Activated T-helper 1 cell treated with anti-CD3 and anti-CD28 coated beads, Interleukin-12 subunit alpha, Interleukin-12 subunit beta, Interleukin-2, Interleukin-4 antibody, amounts not matched to agents 30 ng/mL and 10 ng/mL and 1 ng/mL, durations not matched to agents 14 hours and 24 hours and 36 hours (primary cell): Measurements from ENCODE around the gene PLBD2. TPM values are rescaled to one million over a fixed set of nuclear protein-coding genes. Genes with fewer than 3 reads are reported as not detected.

Experiments used
- DNase-seq: peaks from one replicate; pipeline ENCODE4 v3.0.0; 2021; ENCODE audit warnings: low spot score
- H3K27ac Mint-ChIP-seq: one replicate; pipeline ENCODE4 v1.8.0; 2021; ENCODE audit warnings: mild to moderate bottlenecking, mixed read lengths
- H3K27me3 Mint-ChIP-seq: one replicate; pipeline ENCODE4 v1.8.0; 2022; ENCODE audit warnings: mild to moderate bottlenecking, moderate library complexity, mixed read lengths; ENCODE audit not compliant: insufficient read depth
- H3K36me3 Mint-ChIP-seq: one replicate; pipeline ENCODE4 v1.8.0; 2021; ENCODE audit warnings: low read depth, mixed read lengths
- H3K4me1 Mint-ChIP-seq: one replicate; pipeline ENCODE4 v1.8.0; 2021; ENCODE audit warnings: low read depth, mixed read lengths
- H3K4me3 Mint-ChIP-seq: one replicate; pipeline ENCODE4 v1.8.0; 2021; ENCODE audit warnings: mild to moderate bottlenecking, moderate library complexity, mixed read lengths
- H3K9me3 Mint-ChIP-seq: one replicate; pipeline ENCODE4 v1.8.0; 2021; ENCODE audit warnings: mixed read lengths
- intact Hi-C: fragments of 100-400 bp; cut with micrococcal nuclease; formaldehyde crosslinking; loops from one replicate; pipeline ENCODE4 v1.15.1; 2024
- total RNA-seq: library from RNA; stranded (reverse); gene quantifications from 2 replicates; pipeline ENCODE4 v1.2.3, GENCODE V29; 2022

Gene PLBD2
- total RNA-seq, 1 donor from 2014 or later, result 16.3 TPM

DNA sequence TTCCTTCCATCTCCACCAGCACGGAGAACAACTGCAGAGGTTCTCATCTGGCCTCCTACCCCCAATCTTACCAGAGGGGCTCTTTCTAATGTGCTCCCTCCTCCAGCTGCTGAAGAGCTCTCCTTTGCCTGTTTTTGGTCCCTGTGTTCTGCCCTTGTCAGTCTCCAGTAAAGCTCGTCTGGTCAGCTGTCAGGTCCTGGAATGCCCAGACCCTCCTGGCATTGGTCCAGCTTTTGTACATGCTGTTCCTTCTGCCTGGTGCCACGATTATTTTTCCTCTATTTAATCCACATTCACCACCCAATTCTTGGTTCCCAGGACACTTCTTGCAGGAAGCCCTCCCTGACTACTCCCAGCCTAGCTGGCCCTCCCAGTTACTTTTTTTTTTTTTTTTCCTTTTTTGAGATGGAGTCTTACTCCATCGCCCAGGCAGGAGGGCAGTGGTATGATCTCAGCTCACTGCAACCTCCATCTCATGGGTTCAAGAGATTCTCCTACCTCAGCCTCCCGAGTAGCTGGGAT lies 30.0 kb upstream of the PLBD2 start:
- H3K27ac Mint-ChIP-seq, result no peak overlapping the region
- no peak for DNase-seq
- H3K27me3 Mint-ChIP-seq, result no peaks in the 10 kb centered on the region
- intact Hi-C loops, result no loop called here
- H3K4me3 Mint-ChIP-seq, result no peak overlapping the region
- H3K9me3 Mint-ChIP-seq, result no peaks in the 10 kb centered on the region
- H3K36me3 Mint-ChIP-seq, result peaks cover 32% of the 10 kb centered on the region
- peaks cover 9% of the 10 kb centered on the region for H3K4me1 Mint-ChIP-seq

GRCh38 chr12:113329022-113329790 lies 29.2 kb upstream of the PLBD2 start:
- no peak for DNase-seq
- H3K27ac Mint-ChIP-seq, result no peak overlapping the region
- intact Hi-C loops, result no loop called here
- no peaks in the 10 kb centered on the region for H3K9me3 Mint-ChIP-seq
- H3K36me3 Mint-ChIP-seq, result peaks cover 30% of the 10 kb centered on the region
- peaks cover 11% of the 10 kb centered on the region for H3K4me1 Mint-ChIP-seq
- H3K4me3 Mint-ChIP-seq, result no peak overlapping the region
- H3K27me3 Mint-ChIP-seq, result no peaks in the 10 kb centered on the region

DNA sequence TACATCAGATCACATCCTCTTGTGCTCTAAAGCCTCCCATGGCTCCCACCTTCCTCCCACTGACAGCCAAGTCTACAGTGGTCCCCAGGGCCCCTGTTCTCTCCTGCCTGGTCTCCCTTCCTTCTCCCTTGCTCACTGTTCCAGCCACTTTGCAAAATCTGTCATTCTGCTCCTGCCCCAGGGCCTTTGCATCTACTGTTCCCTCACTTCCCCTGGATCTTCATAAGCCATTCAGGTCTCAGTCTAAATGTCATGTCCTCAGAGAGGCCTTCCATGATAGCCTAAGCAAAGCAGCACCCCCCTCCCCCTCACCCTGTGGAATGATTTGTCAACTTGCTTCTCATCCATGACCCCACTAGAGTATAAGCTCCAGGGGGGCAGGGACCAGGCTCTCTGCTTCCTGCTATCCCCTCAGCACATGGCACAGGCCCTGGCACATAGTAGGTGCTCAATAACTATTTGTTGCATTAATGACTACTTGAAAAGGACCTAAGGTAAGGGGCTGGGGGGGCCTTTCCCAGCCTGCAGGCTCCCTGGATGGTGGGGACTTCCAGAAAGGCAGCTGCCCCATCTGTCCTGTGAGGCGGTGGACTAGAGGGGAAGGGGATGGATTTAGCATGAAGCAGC lies 28.5 kb upstream of the PLBD2 start:
- Mint-ChIP-seq H3K27me3 (no peaks in the 10 kb centered on the region), H3K4me3 (no peak overlapping the region), H3K4me1 (peaks cover 17% of the 10 kb centered on the region), H3K36me3 (peaks cover 29% of the 10 kb centered on the region), H3K27ac (no peak overlapping the region), H3K9me3 (no peaks in the 10 kb centered on the region)
- intact Hi-C loops, result loop anchor here (5.0 kb wide), 1 partner anchor 1488 kb away; the partner anchor contains the start of gene MAPKAPK5
- no peak for DNase-seq

- DNase-seq, result no peak
- intact Hi-C loops, result loop anchor here (5.0 kb wide), 1 partner anchor 1488 kb away; the partner anchor contains the start of gene MAPKAPK5
- H3K27me3 Mint-ChIP-seq, result no peaks in the 10 kb centered on the region
- H3K4me3 Mint-ChIP-seq, result no peak overlapping the region
- no peak overlapping the region for H3K27ac Mint-ChIP-seq
- peaks cover 27% of the 10 kb centered on the region for H3K36me3 Mint-ChIP-seq
- no peaks in the 10 kb centered on the region for H3K9me3 Mint-ChIP-seq
- peaks cover 17% of the 10 kb centered on the region for H3K4me1 Mint-ChIP-seq
Measured at GRCh38 chr12:113330505-113330904, 27.9 kb upstream of the PLBD2 start.

- peaks cover 2% of the 10 kb centered on the region for H3K27me3 Mint-ChIP-seq
- no peaks in the 10 kb centered on the region for H3K9me3 Mint-ChIP-seq
- peak overlapping the region; percentile 93 for H3K4me3 Mint-ChIP-seq
- H3K36me3 Mint-ChIP-seq, result peaks cover 24% of the 10 kb centered on the region
- intact Hi-C loops, result loop anchor here (5.0 kb wide), 1 partner anchor 1491 kb away; the partner anchor contains the start of gene MAPKAPK5
- no peak for DNase-seq
- no peak overlapping the region for H3K27ac Mint-ChIP-seq
- H3K4me1 Mint-ChIP-seq, result peaks cover 17% of the 10 kb centered on the region
Measured at GRCh38 chr12:113332688-113333417, 25.5 kb upstream of the PLBD2 start.

DNA sequence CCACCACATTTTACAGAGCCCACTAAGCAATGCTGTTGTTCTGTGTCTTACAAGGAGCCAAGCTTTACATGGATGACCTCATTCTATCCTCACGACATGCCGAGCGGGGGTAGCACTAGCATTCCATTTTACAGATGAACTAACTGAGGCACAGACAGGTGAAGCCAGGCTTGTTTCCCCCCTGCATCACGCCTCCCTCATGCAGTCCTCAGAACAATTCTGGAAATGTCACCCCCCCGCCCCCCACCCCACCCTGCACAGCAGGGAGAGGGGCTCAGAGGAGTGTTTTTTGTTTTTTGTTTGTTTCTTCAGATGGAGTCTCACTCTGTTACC lies 25.0 kb upstream of the PLBD2 start:
- intact Hi-C loops, result loop anchor here (5.0 kb wide), 1 partner anchor 1491 kb away; the partner anchor contains the start of gene MAPKAPK5
- H3K36me3 Mint-ChIP-seq, result peaks cover 24% of the 10 kb centered on the region
- H3K4me3 Mint-ChIP-seq, result peak overlapping the region; percentile 93
- DNase-seq, result no peak
- H3K4me1 Mint-ChIP-seq, result peaks cover 17% of the 10 kb centered on the region
- no peak overlapping the region for H3K27ac Mint-ChIP-seq
- peaks cover 5% of the 10 kb centered on the region for H3K27me3 Mint-ChIP-seq
- H3K9me3 Mint-ChIP-seq, result no peaks in the 10 kb centered on the region

DNA sequence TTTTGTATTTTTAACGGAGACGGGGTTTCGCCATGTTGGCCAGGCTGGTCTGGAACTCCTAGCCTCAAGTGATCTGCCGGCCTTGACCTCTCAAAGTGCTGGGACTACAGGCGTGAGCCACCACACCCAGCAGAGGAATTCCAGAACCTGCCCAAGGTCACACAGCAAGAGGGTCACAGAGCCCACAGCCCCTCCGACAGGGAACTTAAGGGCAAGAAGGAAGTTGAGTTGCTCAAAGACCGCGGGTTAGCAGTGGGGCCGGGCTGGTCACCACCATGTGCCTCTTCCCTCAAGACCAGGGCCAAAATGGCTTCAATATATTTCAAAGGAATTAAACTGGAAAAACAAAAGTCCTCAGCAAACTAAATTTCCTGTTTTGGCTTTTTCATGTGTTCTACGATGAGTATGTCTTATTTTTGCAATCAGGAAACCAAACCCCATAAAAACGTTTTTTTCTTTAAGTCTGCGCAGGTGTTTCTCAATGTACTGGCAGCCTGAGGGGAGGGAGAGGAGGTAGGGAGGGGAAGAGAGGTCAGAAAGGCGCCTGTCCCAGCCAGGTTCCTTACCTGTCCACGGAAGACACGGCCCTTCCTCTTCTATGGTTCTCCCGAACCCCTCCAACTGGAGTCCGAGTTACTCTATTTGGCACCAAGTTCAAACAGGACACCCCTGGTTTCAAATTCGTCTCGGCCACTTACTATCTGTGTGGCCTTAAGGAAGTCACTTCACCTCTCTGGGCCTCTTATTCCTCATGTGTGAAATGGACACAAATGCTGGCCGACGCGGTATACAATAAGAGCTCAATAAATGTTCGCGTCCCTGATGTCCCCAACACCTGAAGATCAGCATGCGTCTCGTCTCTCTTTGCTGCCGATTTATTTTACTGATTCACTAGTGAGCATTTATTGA lies 24.3 kb upstream of the PLBD2 start:
- no peak for DNase-seq
- H3K4me3 Mint-ChIP-seq, result peak overlapping the region; percentile 93

DNA sequence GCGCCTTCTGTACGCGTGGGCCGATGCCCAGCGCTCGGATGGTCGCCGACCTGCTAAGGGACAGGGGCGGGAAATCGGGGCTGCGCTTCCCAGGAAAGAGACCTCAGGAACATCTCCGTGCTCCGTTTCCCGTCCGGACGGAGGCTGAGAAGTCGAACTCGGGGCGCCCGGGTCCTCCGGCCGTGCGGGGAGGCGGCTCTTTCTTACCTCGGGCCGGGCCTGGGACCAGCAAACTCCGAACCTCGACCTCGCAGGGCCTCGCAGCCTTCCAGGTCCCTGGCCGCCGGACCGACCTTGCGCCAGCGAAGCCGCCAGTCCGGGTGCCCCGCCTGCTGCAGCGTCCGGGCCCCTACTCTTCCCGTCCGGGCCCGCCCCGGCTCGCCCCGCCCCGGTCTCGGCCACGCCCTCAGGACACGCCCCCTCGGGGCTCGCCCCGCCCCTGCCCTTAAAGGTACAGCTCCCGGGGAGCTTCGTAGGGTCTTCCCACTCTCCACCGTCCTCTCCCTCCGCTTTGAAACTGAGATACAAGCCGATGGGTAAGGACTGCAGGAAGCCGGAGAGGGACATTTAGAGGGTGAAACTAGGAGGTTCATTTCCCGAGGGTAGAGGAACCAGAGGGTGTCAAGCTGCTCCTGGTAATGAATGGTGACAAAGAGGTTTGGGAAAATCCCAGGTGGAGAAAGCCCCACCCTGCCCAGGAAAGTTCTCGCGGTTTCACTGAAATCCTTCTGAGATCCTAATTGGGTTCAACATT lies 23.4 kb upstream of the PLBD2 start, which contains the start of gene SLC8B1:
TSS of gene SLC8B1 (minus strand) at position 324 of the 754 bp plus-strand sequence. CDS start 2,231 bp downstream, outside the sequence.
- Mint-ChIP-seq H3K4me1 (peaks cover 12% of the 10 kb centered on the region), H3K27ac (peak within 1 kb of the TSS; percentile 68), H3K36me3 (peaks cover 17% of the 10 kb centered on the region), H3K27me3 (peaks cover 5% of the 10 kb centered on the region), H3K4me3 (peak within 1 kb of the TSS; percentile 93), H3K9me3 (no peaks in the 10 kb centered on the region)
- peak; percentile 79 for DNase-seq
- intact Hi-C loops, result loop anchor here (1.0 to 5.0 kb wide), 8 partner anchors 23 to 1493 kb away; partner anchors contain the start of genes DDX54, MAPKAPK5, PLBD2 and RBM19

More for the DNA sequence above, 24.3 kb upstream of the PLBD2 start:
- Mint-ChIP-seq H3K9me3 (no peaks in the 10 kb centered on the region), H3K27me3 (peaks cover 5% of the 10 kb centered on the region), H3K4me1 (peaks cover 15% of the 10 kb centered on the region), H3K36me3 (peaks cover 24% of the 10 kb centered on the region), H3K27ac (peak overlapping the region; percentile 68)
- intact Hi-C loops, result loop anchor here (1.0 to 5.0 kb wide), 2 partner anchors 137 to 1492 kb away; partner anchors contain the start of gene MAPKAPK5

- DNase-seq, result no peak
- Mint-ChIP-seq H3K4me1 (peaks cover 3% of the 10 kb centered on the region), H3K4me3 (no peak overlapping the region), H3K27me3 (peaks cover 8% of the 10 kb centered on the region), H3K27ac (no peak overlapping the region), H3K36me3 (no peaks in the 10 kb centered on the region), H3K9me3 (no peaks in the 10 kb centered on the region)
- intact Hi-C loops, result no loop called here
Measured at GRCh38 chr12:113339540-113339939, 18.8 kb upstream of the PLBD2 start.

DNA sequence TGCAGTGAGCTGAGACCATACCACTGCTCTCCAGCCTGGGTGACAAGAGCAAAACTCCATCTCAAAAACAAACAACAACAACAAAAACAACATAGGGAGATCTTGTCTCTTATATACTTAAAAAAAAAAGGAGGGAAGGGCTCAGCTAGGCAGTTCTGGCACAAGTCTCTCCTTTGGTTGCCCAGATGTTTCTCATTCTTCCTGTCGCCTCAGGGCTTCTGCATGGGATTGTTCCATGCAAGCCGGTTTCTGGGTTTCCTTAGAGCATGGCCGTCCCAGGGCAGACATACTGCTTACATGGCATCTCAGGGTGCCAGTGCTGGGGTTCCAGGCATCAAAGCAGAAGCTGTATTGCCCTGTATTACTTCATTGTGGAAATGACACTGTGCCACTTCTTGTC lies 18.3 kb upstream of the PLBD2 start:
- Mint-ChIP-seq H3K4me1 (no peaks in the 10 kb centered on the region), H3K27ac (no peak overlapping the region), H3K4me3 (no peak overlapping the region), H3K27me3 (peaks cover 8% of the 10 kb centered on the region), H3K36me3 (no peaks in the 10 kb centered on the region), H3K9me3 (no peaks in the 10 kb centered on the region)
- DNase-seq, result no peak
- intact Hi-C loops, result no loop called here

GRCh38 chr12:113341535-113341934 lies 16.9 kb upstream of the PLBD2 start:
- intact Hi-C loops, result no loop called here
- Mint-ChIP-seq H3K27me3 (peaks cover 8% of the 10 kb centered on the region), H3K27ac (no peak overlapping the region), H3K9me3 (no peaks in the 10 kb centered on the region), H3K4me3 (no peak overlapping the region), H3K4me1 (no peaks in the 10 kb centered on the region), H3K36me3 (no peaks in the 10 kb centered on the region)
- no peak for DNase-seq
